CD4-positive, alpha-beta T cell treated with Interleukin-17A for 4 hours (primary cell): ENCODE results near the gene PCDHB1.

Experiments used
- DNase-seq: peaks from one replicate; pipeline ENCODE4 v3.0.0-alpha.2; 2020; ENCODE audit warnings: mixed read lengths

The PCDHB1 gene, protein sequence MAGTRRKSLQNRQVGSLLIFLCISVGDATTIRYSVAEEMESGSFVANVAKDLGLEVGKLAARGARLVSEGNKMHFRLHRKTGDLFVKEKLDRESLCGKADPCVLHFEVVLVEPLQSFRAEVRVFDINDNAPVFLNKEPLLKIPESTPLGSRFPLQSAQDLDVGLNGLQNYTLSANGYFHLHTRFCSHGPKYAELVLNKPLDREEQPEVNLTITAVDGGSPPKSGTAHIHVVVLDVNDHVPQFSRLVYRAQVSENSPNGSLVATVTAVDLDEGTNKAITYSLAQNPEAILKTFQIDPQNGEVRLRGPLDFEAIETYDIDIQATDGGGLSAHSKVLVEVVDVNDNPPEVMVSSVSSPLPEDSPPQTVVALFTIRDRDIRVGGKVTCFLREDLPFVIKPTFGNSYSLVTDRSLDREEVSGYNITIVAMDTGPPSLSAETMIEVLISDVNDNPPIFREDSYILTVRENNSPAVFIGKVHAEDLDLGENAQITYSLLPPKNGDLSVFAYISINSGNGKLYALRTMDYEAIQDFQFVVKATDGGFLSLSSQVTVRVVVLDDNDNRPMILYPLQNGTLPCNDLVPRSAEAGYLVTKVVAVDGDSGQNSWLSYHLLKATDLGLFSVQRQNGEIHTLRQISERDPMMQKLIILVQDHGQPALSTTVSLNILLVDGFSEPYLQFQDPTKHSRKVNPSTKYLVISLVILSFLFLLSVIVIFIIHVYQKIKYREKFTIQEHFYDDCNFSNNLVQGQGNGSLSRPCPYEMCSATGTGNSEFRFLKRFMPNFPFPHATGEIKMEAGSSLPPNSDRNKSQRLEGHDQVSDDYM

DNA sequence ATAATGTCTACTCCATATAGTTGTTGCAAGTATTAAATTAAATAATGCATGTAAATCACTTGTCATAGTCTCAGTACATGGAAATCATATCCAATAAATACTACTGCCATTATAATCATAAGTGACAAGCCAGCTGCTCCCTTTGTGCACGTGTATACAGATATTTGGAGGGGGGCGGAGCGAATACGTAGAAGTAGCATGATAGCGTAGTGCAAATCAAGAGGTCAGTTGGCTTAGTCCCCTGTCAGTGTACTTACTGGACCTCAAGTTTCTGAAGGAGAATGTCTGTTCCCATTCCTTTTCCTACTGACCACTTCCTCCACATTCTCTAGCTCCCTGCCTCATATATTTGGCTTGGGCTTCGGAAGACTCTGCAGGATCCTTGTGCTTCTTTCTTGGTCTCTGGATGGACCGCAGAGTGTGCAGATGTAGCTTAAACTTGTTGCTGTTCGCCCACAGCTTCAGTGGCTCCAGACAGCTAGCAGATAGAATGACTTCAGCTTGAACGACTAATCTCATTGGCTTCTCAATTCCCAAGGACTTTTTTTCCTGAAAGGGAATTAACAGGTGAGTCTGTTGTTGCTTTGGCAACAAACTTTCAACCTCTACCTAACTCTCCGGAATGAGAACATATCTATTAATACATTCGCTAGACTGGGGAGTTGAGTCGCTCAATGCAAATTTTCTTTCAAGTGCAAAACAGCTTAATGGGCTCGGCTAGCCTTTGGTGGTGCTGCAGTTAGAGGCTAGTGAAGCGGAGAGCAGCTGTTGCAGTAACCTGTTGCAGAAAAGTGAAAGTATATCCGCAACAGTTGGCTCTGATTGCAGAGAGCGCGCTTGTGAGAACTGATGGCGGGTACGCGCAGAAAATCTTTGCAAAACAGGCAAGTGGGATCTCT, at the start of gene PCDHB1:
Gene PCDHB1, plus strand, starts transcription at position 753 of the 899 bp plus-strand sequence. Its CDS starts 97 bp downstream, at position 850.
- no peak for DNase-seq

DNA sequence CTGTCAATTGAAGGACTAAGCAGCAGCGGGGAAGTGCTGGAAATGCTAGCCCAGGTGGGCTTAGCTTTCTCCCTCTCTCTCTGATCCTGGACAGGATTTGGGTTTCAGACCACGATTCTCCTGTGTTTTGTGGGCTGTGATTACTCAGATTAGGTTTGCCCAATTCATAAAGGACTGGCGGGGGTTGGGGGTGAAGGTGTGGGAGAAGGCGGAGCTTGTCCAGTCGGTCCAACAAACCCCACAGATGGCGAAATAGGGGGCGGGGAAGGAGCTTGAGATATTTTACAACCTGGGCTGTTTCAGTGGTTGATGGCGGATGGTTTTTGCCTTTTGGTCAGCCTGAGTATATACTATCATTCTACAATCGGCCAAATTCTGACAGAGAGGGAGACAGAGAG, 49.7 kb upstream of the PCDHB1 start:
- DNase-seq, result no peak

DNA sequence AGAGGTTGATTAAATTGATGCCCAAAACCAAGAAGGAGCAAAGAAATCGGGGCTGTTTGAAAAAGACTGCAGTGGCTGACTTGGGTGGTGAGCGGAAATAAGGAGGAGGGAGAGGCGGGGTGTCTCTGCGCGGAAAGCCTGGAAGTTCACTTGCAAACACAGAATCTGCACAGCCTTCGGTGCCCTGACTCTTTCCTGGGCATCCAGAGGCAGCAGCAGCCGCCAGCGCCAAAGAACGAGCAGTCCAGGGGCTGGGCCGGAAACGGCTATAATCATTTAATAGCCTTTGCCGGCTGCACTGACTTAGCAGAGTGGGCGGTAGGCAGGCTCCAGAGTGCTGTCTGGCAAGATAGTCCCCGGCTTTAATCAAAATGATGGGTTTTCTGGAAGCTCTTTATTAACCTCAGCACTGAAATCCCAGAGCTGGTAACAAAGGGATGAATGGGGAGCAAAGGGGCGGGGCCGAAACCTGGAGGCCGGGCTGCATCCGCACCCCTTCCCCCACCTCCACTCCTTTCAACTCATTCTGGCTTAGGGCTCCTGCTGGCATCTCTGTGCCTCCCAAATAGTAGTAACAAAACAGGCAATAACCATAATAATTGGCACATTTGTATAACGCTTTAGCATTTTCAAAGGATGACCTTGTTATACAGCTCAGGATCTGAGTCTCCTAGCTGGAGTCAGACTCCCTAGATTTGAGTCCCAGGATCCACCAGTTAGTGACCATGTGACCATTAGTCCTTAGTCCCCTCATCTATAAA, 49.1 kb upstream of the PCDHB1 start:
- no peak for DNase-seq

DNA sequence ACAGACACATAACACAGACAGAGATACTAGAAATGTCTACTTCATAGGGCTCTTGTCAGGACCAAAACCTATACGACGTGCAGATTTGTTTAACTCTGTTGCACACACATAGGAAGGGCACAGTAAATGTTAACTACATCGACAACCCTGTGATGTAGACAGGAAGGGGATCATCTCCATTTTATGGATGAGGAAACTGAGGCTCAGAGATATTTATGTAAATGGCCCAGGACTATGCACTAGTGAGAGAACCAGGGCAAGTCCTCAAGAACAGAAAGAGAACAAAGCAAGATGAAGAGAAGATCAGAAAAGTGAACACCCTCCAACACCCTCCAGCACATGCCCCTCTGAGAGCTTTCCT, 48.6 kb upstream of the PCDHB1 start:
- DNase-seq, result no peak

DNA sequence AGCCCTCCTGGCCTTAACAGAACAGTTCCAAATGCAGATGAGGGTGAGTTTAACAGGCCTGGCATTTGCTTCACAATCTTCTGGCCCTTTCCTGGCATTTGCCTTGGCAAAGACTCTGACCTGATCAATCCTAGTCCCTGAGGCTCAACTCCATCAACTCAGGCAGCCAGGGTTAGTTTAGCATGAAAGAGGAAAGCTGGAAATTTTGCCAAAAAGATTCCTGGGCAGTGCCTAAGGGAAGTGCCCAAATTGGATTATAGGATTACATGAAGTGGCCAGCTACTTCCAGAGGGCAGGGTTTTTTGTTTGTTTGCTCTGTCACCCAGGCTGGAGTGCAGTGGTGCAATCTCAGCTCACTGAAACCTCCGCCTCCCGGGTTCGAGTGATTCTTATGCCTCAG, 48.1 kb upstream of the PCDHB1 start:
- DNase-seq, result no peak

DNA sequence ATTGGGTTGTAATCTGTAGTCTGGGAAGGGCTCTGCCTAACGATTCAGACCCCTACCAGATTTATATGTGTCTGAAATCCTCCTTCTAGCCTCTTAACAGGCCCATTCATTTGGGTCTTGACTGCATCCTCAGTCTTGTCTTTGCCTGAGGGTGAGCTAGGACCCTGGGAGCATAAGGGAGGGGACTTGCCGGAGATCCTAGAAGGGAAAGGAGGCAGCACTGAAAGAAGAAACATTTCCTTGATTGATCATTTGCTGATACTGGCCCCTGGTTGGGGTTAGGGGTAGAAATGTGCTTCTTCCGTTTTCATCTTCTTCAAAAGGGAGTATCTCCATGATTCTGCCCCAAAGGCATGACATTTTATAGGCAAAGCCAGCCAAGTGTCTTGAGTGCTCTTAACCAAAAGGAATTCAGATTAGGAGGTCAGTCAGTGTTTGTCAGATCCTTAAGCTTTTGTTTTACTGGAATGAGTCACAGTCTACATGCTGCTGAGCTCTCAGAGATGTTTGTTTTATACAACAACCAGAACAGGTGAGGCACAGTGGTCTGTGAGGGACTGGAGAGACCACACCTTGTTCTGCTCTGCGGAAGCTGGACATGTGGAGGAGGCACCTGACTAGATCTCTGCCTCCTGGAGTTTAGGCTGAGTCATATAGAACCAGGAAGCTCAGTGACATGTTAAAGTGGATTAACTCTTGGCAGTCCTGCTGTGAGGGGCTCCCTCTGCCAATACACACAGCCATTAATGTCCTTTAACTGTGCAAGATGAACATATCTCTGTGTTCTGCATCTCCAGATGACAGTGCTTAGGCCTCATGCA, 47.2 kb upstream of the PCDHB1 start:
- no peak for DNase-seq

DNA sequence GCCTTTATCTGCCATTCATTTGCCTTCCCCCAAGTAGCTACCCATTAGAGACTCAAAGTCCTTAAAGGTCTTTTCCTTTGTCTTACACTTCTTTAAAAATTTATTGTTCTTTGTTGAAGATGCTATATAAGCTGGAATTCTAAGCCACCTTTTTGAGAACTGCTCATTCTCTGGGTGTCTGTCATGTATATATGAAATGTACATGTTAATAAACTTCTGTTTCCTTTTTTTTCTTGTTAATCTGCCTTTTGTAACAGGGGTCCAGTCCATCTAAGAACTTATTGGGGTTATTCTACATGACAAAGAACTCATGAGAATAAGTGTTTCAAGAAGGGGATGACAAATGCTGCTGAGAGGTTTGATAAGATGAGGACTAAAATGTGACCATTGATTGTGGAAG, 43.4 kb upstream of the PCDHB1 start:
- no peak for DNase-seq

DNA sequence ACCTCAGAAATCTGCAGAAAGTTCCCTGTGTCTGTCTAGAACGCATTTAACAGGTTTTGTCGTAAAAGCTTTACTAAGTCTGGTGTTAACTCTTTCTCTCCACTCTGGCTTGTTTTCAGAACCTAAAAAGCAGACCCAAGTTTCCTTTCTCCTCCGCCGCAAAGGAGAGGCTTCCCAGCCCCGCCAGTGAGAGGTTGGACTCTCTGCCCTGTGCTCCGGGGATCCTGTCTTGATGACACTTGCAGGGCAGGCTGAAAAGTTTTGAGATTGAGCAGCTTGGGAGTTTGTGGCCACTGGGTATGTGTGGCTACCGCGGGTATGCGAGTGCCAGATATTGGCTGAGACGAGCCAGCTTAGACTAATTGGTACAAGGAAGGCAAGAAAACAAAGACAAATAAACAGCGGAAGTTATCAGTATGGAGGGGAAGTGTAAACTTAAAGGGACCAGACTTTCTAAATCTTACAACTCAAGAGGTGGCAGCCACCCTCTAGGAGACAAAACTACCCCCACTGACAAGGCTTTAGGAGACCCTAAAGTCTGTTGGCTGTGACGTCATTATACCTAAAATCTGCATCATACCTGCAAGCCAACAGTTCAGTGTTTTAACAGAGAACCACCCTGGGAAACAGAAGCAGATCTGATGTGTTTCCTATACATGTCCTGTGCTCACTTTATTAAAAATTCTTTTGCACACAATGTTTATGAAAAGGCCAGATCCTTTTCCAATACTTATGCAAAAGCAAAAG, 41.0 kb upstream of the PCDHB1 start:
- DNase-seq, result no peak

DNA sequence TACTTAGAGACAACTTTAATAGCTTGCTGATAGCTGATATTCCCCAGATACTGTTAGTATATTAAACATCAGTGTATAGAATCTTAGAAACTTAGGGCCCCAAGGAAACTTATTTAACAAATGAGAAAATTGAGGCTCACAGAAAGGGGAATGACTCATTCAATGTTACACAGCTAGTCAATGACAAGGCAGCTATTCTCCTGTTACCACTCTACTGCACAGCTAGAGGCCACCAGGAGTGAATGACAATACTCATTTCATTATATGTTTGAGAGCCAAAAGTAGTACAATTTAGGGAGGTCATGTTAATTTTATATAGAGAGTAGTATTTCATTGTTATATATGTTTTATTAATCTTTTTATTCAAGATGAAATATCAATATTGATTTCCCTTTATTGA, 33.2 kb upstream of the PCDHB1 start:
- no peak for DNase-seq

DNA sequence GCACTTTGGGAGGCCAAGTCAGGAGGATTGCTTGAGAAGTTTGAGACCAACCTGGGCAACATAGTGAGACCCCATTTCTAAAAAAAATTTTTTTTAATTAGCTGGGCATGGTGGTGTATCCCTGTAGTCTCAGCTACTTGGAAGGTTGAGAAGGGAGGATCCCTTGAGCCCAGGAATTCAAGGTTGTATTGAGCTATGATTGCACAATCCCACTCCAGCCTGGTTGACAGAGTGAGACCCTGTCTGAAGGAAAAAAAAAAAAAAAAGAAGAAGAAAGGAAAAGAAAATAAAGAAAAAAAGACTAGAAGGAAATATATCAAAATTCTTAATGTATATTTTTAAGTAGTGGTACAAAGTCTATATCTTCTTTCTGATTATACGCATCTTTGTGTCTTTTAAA, 28.8 kb upstream of the PCDHB1 start:
- DNase-seq, result no peak

DNA sequence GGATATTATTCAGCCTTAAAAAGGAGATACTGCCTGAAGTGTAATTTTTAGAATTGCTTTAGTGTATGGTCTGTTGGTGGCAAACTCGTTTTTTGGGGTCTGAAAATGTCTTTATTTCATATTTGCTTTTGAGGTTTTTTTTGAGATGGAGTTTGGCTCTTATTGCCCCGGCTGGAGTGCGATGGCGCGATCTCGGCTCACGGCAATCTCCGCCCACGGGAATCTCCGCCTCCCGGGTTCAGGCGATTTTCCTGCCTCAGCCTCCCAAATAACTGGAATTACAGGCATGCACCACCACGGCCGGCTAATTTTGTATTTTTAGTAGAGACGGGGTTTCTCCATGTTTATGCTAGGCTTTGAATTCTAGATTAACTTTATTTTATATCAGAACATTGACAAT, 20.2 kb upstream of the PCDHB1 start:
- DNase-seq, result no peak

DNA sequence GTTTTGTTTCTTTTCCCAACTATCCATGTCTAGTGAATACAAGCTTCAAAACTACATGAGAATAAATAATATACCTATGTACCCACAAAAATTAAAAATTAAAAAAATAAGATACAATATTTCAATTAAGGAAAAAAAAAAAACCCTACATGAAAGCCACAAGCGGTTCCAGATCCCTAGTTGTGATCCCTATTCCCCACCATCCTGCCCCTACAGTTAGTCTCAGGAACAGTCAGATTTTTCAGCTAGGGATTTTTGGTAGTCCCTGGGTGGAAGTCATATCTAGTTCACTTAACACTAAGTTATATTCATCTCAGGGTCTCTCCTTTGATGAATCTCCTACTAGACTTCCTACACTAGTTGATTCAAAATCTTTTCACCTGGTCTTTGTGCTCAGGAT, 18.5 kb upstream of the PCDHB1 start:
- no peak for DNase-seq

DNA sequence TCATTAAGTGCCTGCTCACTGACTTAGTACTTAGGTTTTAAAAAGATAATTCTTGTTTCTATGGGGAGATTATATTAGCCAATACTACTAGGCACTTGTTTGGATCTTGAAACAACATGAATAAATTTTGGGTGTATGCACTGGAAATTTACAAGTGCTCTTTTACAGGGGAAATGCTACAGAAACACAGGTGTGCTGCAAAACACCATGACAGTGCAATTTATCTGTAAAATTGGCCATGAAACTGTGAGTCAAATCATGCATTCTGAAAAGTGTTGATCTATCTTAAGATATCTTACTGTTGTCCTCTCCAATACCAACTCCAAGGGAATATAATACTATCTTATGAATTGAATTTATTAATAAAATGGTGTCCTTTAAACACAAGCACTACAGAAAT, 12.1 kb upstream of the PCDHB1 start:
- no peak for DNase-seq

DNA sequence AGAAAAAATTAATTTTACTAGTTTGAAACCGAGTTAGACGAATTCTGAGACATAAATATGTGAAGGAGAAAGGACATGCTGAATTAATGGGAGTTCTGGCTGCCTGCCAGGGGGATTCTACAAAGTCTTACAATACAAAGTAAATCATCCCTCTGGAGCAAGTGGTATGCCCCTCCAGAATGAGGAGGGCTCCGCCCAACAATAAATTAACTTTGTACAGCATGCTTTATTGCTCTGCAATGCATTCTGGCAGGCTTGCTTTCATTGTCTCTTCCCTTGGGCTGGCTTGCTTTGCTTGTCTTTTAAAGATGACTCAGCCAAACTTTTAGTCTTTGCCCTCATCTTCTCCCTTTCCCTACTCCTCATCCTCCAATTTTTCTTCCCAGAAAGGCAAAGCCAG, 11.7 kb upstream of the PCDHB1 start:
- DNase-seq, result no peak

DNA sequence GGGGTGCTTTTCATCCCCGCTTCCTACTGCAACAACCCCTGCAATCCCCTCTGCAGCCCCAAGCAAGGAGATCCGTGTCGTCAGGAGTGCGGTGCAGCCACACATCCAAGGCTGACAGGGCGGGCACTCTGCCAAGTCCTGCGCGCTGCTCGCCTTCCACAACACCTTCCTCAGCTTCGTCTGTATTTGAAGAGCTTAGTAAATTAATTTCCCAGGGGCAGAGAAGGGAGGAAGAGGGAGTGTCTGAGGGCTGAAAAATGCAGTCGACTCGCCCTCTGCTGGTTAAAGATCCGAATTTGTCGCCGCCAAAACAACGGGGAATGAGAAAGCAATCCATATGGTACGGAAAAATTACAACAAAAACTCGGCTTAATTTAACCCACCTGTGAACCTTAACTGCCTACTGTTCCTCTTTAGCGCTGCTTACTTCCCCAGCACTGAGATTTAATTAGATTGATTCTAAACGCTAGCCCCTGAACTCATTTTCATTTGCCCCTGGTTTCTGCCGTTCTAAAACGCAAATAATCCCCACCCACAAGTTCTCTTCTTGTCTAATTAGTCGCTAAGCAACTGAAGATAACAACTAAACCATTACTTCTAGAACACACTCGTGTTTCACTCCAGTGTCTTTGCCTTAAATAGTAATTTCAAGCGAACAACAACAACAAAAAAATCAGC, 10.9 kb upstream of the PCDHB1 start:
- no peak for DNase-seq

DNA sequence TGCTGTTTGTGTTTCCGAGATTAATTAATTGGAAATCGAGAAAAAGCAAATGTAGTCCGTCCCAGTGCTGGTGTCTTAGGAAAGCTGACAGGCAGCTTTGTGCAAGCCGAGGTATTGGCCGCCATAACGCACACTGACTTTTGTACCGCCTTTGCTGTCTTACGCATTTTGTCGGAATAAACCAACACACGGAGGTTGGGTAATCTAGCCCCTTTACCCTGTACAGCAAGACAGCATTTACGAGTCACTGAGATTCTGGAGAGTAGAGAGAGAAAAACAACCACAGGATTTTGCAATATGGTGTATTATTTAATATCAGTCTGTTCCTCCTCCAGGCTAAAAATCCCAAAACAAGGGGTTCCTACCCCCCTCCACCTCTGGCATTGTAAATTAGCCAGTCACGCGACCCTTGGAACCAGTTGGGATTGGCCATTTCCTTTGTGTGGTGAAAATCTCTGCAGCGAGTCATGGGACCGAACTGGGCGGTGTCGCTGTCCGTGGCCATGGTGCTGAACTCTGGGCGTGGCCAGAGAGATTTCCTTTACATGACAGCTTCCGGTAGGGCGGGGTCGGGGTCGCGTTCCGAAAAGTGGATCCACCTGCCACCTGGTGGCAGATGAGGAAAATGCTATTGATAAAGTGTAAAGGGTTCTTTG, 10.3 kb upstream of the PCDHB1 start:
- DNase-seq, result peak; percentile 50

DNA sequence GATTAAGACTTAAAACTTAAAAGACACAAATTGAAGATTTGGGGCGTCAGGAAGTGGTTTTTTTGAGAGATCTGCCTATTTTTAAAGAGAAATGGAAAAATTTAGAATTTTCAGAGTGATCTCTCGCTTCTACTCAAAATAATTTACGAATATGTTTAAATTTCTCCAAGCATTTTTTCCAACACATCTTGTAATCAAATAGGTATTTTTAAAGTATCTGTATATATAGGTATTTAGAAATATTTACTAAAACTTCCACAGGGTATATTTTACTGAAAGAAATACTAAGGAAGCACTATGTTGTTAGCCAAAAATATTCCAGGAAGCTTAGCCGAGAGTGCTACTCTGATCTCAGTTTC, 9.8 kb upstream of the PCDHB1 start:
- DNase-seq, result no peak

DNA sequence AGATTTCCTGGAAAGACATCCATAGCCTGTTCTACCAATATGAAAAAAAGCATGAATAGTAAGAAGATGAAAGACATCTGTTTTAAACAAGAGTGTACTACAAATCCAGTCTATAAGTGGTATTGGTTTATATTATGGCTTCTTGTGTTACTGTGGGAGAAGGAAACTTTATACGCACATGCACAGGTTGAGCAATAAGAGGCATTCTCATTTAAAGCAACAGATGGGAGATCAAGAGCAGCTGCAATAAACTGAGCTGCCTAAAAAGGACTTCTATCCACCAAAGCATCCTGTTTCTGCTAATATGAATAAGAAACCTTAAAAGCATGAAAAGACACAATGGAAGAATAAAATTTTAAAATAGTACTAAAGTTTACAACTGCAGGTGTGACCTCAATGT, 8.6 kb upstream of the PCDHB1 start:
- no peak for DNase-seq

DNA sequence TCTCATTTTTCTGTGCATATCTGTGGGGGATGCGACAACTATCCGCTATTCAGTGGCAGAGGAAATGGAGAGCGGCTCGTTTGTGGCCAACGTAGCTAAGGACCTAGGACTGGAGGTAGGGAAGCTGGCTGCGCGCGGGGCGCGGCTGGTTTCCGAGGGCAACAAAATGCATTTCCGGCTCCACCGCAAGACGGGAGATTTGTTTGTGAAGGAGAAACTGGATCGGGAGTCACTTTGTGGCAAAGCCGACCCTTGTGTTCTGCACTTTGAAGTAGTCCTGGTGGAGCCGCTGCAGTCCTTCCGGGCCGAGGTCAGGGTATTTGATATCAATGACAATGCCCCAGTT, 320 bp downstream of the PCDHB1 start:
- DNase-seq, result no peak

DNA sequence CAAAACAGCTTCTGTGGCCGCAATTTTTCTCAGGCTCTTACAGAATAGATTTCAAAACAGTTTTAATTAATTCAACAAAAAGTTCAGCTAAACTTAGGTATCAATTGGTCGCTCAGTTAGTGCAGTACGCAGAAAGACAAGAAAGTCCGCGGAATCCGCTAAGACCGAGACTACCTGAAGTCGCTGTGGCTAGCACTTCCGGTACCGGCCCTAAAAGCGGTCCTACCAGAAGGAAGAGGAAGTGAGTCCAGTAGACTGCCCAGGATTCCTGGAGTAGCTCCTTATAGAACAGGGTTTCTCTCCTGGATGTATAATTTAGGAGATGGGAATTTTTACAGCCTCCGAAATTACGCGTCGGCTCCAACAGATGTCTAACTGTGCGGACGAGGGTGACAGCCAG, 26.7 kb downstream of the PCDHB1 start:
- DNase-seq, result no peak
